H1 (cell line): ENCODE data around the gene HLA-DPA1. TPM values are rescaled to one million over a fixed set of nuclear protein-coding genes. Genes with fewer than 3 reads are reported as not detected.

Experiments used
- CTCF ChIA-PET: fragments of 300-600 bp; sonication (Branson Sonifier 250); formaldehyde crosslinking; loops from one replicate; lab custom pipeline; 2021; ENCODE audit not compliant: partially characterized antibody; lab: Charles Lee
- POLR2A ChIA-PET: fragments of 300-600 bp; sonication (Branson Sonifier 250); formaldehyde crosslinking; loops from one replicate; lab custom pipeline; 2021; ENCODE audit warnings: inconsistent platforms; ENCODE audit not compliant: partially characterized antibody; lab: Charles Lee
- DNase-seq, 2 experiments: peaks; one replicate each; pipeline versions ENCODE4 v3.0.0 to v3.0.0-alpha.2; 2010 to 2022; ENCODE audit warnings: low spot score in 2 of 2, low read depth in 1 of 2, mixed read lengths in 1 of 2
- FAIRE-seq: peaks from 2 replicates; lab custom pipeline; 2011; peaks lifted over from hg19 to GRCh38; lab: Jason Lieb, UNC
- H2AFZ ChIP-seq: 2 replicates; pipeline ENCODE4 v1.8.1; 2012; ENCODE audit warnings: low read length, inconsistent platforms
- H2AK5ac ChIP-seq: 2 replicates; pipeline ENCODE4 v1.6.1; 2013; ENCODE audit warnings: low read depth, low read length
- H2BK120ac ChIP-seq: replicated peaks from 2 replicates; pipeline ENCODE3; 2013; ENCODE audit warnings: low read depth, low read length, inconsistent platforms
- H2BK12ac ChIP-seq: 2 replicates; pipeline ENCODE4 v1.6.1; 2013; ENCODE audit warnings: low read depth, low read length
- H2BK15ac ChIP-seq: 2 replicates; pipeline ENCODE4 v1.6.1; 2013; ENCODE audit warnings: low read length
- H2BK20ac ChIP-seq: 2 replicates; pipeline ENCODE4 v1.6.1; 2013; ENCODE audit warnings: low read length
- H2BK5ac ChIP-seq: 2 replicates; pipeline ENCODE4 v1.6.1; 2013; ENCODE audit warnings: low read depth, low read length
- H3K14ac ChIP-seq: 2 replicates; pipeline ENCODE4 v1.6.1; 2013; ENCODE audit warnings: inconsistent platforms; ENCODE audit not compliant: insufficient read length
- H3K18ac ChIP-seq: 2 replicates; pipeline ENCODE4 v1.6.1; 2013; ENCODE audit warnings: low read length; ENCODE audit errors: extremely low read depth
- H3K23ac ChIP-seq: 2 replicates; pipeline ENCODE4 v1.6.1; 2013; ENCODE audit warnings: inconsistent platforms; ENCODE audit not compliant: insufficient read length
- H3K23me2 ChIP-seq: 2 replicates; pipeline ENCODE4 v1.6.1; 2013; ENCODE audit warnings: low read depth, low read length
- H3K27ac ChIP-seq: 2 replicates; pipeline ENCODE4 v1.6.1; 2011; ENCODE audit warnings: low read depth, low read length, inconsistent platforms
- H3K27me3 ChIP-seq, 4 experiments: replicated peaks in 1 of 4; 1 replicate in 1 of 4; 2 replicates in 3 of 4; pipeline versions ENCODE4 v1.6.1 to v1.8.1; 2011 to 2013; ENCODE audit warnings: low read length in 3 of 4, mild to moderate bottlenecking in 3 of 4, inconsistent platforms in 2 of 4, mixed read lengths in 2 of 4, moderate library complexity in 1 of 4; ENCODE audit not compliant: control insufficient read depth in 3 of 4, insufficient read depth in 3 of 4; ENCODE audit errors: extremely low read depth in 1 of 4
- H3K36me3 ChIP-seq, 4 experiments: 2 replicates each; pipeline versions ENCODE4 v1.6.1 to v1.8.1; 2011 to 2013; ENCODE audit warnings: mild to moderate bottlenecking in 4 of 4, low read length in 3 of 4, moderate library complexity in 2 of 4, control low read depth in 1 of 4, inconsistent platforms in 1 of 4; ENCODE audit not compliant: insufficient read depth in 4 of 4, control insufficient read depth in 2 of 4
- H3K4ac ChIP-seq: replicated peaks from 2 replicates; pipeline ENCODE3; 2013; ENCODE audit warnings: low read length, low read depth, mixed read lengths, inconsistent platforms; ENCODE audit not compliant: insufficient read length
- H3K4me1 ChIP-seq, 4 experiments: replicated peaks in 1 of 4; 1 replicate in 1 of 4; 2 replicates in 3 of 4; pipeline versions ENCODE4 v1.6.1 to v1.8.1; 2011 to 2013; ENCODE audit warnings: low read length in 3 of 4, inconsistent platforms in 2 of 4, mixed read lengths in 1 of 4; ENCODE audit not compliant: insufficient read depth in 4 of 4, control insufficient read depth in 3 of 4
- H3K4me2 ChIP-seq, 2 experiments: 2 replicates each; pipeline versions ENCODE4 v1.6.1 to v1.8.1; 2011 to 2013; ENCODE audit warnings: low read depth in 2 of 2, low read length in 2 of 2, control low read depth in 1 of 2, inconsistent platforms in 1 of 2, mild to moderate bottlenecking in 1 of 2; ENCODE audit not compliant: insufficient read depth in 1 of 2
- H3K4me3 ChIP-seq, 4 experiments: fragments of 200-600, 300-600 bp in 1 of 4; sonication (generic), shearing (Covaris generic), sonication (Bioruptor Twin) in 1 of 4; 2 replicates each; pipeline versions ENCODE4 v1.5.1 to v1.8.1; 2011 to 2016; ENCODE audit warnings: low read length in 4 of 4, low read depth in 3 of 4, control low read depth in 2 of 4, inconsistent platforms in 2 of 4, mild to moderate bottlenecking in 2 of 4, mixed read lengths in 1 of 4, moderate library complexity in 1 of 4; ENCODE audit not compliant: insufficient read depth in 2 of 4; ENCODE audit errors: extremely low read depth in 1 of 4
- H3K56ac ChIP-seq: replicated peaks from 2 replicates; pipeline ENCODE3; 2013; ENCODE audit warnings: low read depth, mild to moderate bottlenecking, mixed read lengths, low read length, inconsistent platforms; ENCODE audit not compliant: insufficient read length
- H3K79me1 ChIP-seq: 2 replicates; pipeline ENCODE4 v1.6.1; 2013; ENCODE audit warnings: low read depth, low read length, control low read depth
- H3K79me2 ChIP-seq, 2 experiments: 2 replicates each; pipeline versions ENCODE4 v1.6.1 to v1.8.1; 2012 to 2013; ENCODE audit warnings: low read length in 2 of 2, mild to moderate bottlenecking in 2 of 2, inconsistent platforms in 1 of 2; ENCODE audit not compliant: insufficient read depth in 2 of 2, control insufficient read depth in 1 of 2
- H3K9ac ChIP-seq, 4 experiments: replicated peaks in 1 of 4; 1 replicate in 1 of 4; 2 replicates in 3 of 4; pipeline versions ENCODE4 v1.6.1 to v1.8.1; 2011 to 2013; ENCODE audit warnings: low read depth in 3 of 4, low read length in 3 of 4, control low read depth in 2 of 4, mild to moderate bottlenecking in 2 of 4, moderate library complexity in 2 of 4, inconsistent platforms in 1 of 4; ENCODE audit errors: extremely low read depth in 1 of 4
- H3K9me3 ChIP-seq, 2 experiments: 2 replicates each; pipeline versions ENCODE4 v1.6.1 to v1.8.1; 2012 to 2013; ENCODE audit warnings: mild to moderate bottlenecking in 2 of 2, moderate library complexity in 2 of 2, control low read depth in 1 of 2, inconsistent platforms in 1 of 2, low read depth in 1 of 2, low read length in 1 of 2, mixed read lengths in 1 of 2; ENCODE audit not compliant: insufficient read depth in 2 of 2
- H4K20me1 ChIP-seq, 2 experiments: replicated peaks in 1 of 2; 2 replicates each; pipeline versions ENCODE3 to v1.8.1; 2011 to 2013; ENCODE audit warnings: inconsistent platforms in 2 of 2, low read length in 2 of 2, mild to moderate bottlenecking in 1 of 2; ENCODE audit not compliant: insufficient read depth in 2 of 2, control insufficient read depth in 1 of 2
- H4K5ac ChIP-seq: 2 replicates; pipeline ENCODE4 v1.6.1; 2013; ENCODE audit warnings: low read length, low read depth, mixed read lengths, inconsistent platforms; ENCODE audit not compliant: insufficient read length
- H4K8ac ChIP-seq: 2 replicates; pipeline ENCODE4 v1.8.0; 2013; ENCODE audit warnings: mild to moderate bottlenecking, moderate library complexity, low read length, inconsistent platforms; ENCODE audit not compliant: insufficient read depth; ENCODE audit errors: extremely low read depth
- H4K91ac ChIP-seq: replicated peaks from 2 replicates; pipeline ENCODE3; 2013; ENCODE audit warnings: low read length, mixed read lengths, inconsistent platforms; ENCODE audit not compliant: insufficient read length
- HDAC6 ChIP-seq: IDR thresholded peaks from one replicate; pipeline ENCODE4 v1.7.1; 2012; ENCODE audit warnings: low read depth, mild to moderate bottlenecking, inconsistent platforms, low read length, moderate library complexity
- MAX ChIP-seq: IDR thresholded peaks from 2 replicates; pipeline ENCODE4 v1.6.1; 2012; ENCODE audit warnings: inconsistent platforms
- POLR2AphosphoS5 ChIP-seq: IDR thresholded peaks from 2 replicates; pipeline ENCODE4 v1.6.1; 2011; ENCODE audit warnings: low read depth, low read length
- SP4 ChIP-seq: IDR thresholded peaks from 2 replicates; pipeline ENCODE4 v1.6.1; 2012; ENCODE audit warnings: low read length, inconsistent platforms
- SUZ12 ChIP-seq: fragments of 200-600 bp; sonication (generic); IDR thresholded peaks from 2 replicates; pipeline ENCODE4 v1.6.1; 2012; ENCODE audit warnings: mild to moderate bottlenecking, inconsistent platforms, low read length, moderate library complexity, mixed read lengths
- TAF1 ChIP-seq: IDR thresholded peaks from 2 replicates; pipeline ENCODE4 v1.6.1; 2011; ENCODE audit warnings: mild to moderate bottlenecking, low read depth, low read length
- TBP ChIP-seq: IDR thresholded peaks from 2 replicates; pipeline ENCODE4 v1.6.1; 2011; ENCODE audit warnings: low read depth, low read length, improper control_type of control experiment
- TCF12 ChIP-seq: IDR thresholded peaks from 2 replicates; pipeline ENCODE4 v1.6.1; 2011; ENCODE audit warnings: low read depth, mild to moderate bottlenecking, low read length
- WGBS, 2 experiments: shearing (Covaris generic) in 1 of 2; methylation state at CpG; one replicate each; pipeline versions ENCODE4 v1.1.6 to v1.1.7; 2013 to 2015; ENCODE audit warnings: low lambda C conversion rate in 2 of 2, mixed read lengths in 2 of 2, inconsistent platforms in 1 of 2, low coverage in 1 of 2, missing lambda C conversion rate in 1 of 2; ENCODE audit not compliant: insufficient replicate concordance in 2 of 2, insufficient coverage in 1 of 2, insufficient read length in 1 of 2; ENCODE audit errors: extremely low coverage in 1 of 2, missing lambda C conversion rate in 1 of 2; 5-methylcytosine and 5-hydroxymethylcytosine counted together
- polyA plus RNA-seq, 7 experiments: library from polyadenylated mRNA; depleted of rRNA in 3 of 7; stranded (reverse) in 5 of 7; unstranded in 2 of 7; fragments of >200 nt in 5 of 7; fragments of 200-250 nt in 2 of 7; gene quantifications; 1 replicate in 5 of 7; 2 replicates in 1 of 7; 4 replicates in 1 of 7; pipeline versions ENCODE4 v1.2.1 to v1.2.3, GENCODE V29; 2011 to 2013; ENCODE audit warnings: missing spikeins in 2 of 7, mixed read lengths in 2 of 7
- total RNA-seq: library from RNA; stranded (reverse); fragmentation: NEBNext Ultra II Directional; extraction: Animal tissue kit (Norgen Biotek cat#: 25700); gene quantifications from 2 replicates; pipeline ENCODE4 v1.2.1, GENCODE V29; 2021

Gene HLA-DPA1
- total and polyA plus RNA-seq, 2 of the 8 experiments (the other 6 are each of a cell fraction or from before 2014, with no cell fraction given) = 6.2 to 13.1 TPM

- WGBS, 2 experiments = 76 to 100% methylated on average over 1 to 11 of the region's 11 CpGs
- H2AK5ac ChIP-seq = no peak overlapping the region
- H4K20me1 ChIP-seq = no peaks in the 10 kb centered on the region
- no peak overlapping the region for H3K4me3 ChIP-seq
- no peak overlapping the region for H2BK12ac ChIP-seq
- 0 out of 2 replicates have a peak overlapping the region, but pooled peaks have one; percentile 43 for H2AFZ ChIP-seq
- TF ChIP-seq SP4 = no peak
- no peak for TF ChIP-seq TAF1
- no peak for TF ChIP-seq SUZ12
- TF ChIP-seq TBP = no peak
- no peak for TF ChIP-seq TCF12
- no peak for TF ChIP-seq HDAC6
- no peak for TF ChIP-seq POLR2AphosphoS5
- no peak for TF ChIP-seq MAX
- H2BK5ac ChIP-seq = no peak overlapping the region
- H3K4ac ChIP-seq = no peak overlapping the region
- H4K91ac ChIP-seq = no peak overlapping the region
- no peak overlapping the region for H2BK15ac ChIP-seq
- no peak overlapping the region for H4K5ac ChIP-seq
- H3K23ac ChIP-seq = no peak overlapping the region
- ChIA-PET CTCF (interaction anchor here (0.9 to 8.2 kb wide), 22 partner anchors 11 to 231 kb away, joined by 3 to 118 read pairs (median 6); partner anchors contain the start of gene HLA-DPA1), POLR2A (interaction anchor here (1.4 to 2.7 kb wide), 3 partner anchors 65 to 260 kb away, joined by 3 to 19 read pairs (median 3); partner anchors contain the start of genes RPS18 and VPS52)
- H3K9me3 ChIP-seq = no peaks in the 10 kb centered on the region
- H3K56ac ChIP-seq = no peak overlapping the region
- no peak overlapping the region for H3K4me2 ChIP-seq
- H3K14ac ChIP-seq = no peak overlapping the region
- H3K79me1 ChIP-seq = no peaks in the 10 kb centered on the region
- H3K27me3 ChIP-seq = no peaks in the 10 kb centered on the region
- no peak overlapping the region for H2BK20ac ChIP-seq
- DNase-seq (no peak), FAIRE-seq (no peak)
- no peaks in the 10 kb centered on the region for H3K79me2 ChIP-seq
- no peak overlapping the region for H2BK120ac ChIP-seq
- H3K4me1 ChIP-seq = peaks cover 0 to 4% (median 1%) of the 10 kb centered on the region in 4 experiments; a peak in 2 of 7 replicates
- peak overlapping the region; percentile 48; the same call in 1 of the 2 replicates for H4K8ac ChIP-seq
- no peak overlapping the region for H3K18ac ChIP-seq
- no peaks in the 10 kb centered on the region for H3K36me3 ChIP-seq
- H3K27ac ChIP-seq = no peak overlapping the region
- no peaks in the 10 kb centered on the region for H3K23me2 ChIP-seq
- no peak overlapping the region for H3K9ac ChIP-seq
Measured at GRCh38 chr6:33015798-33016197, 57.7 kb downstream of the HLA-DPA1 start.
